DOHH2 (cell line): ENCODE measurements around the gene B3GALNT2.

Source experiments
- CTCF ChIP-seq: fragments of 200-600 bp; sonication (generic); IDR thresholded peaks from one replicate; pipeline ENCODE4 v1.5.1; 2014; ENCODE audit warnings: antibody characterized with exemption, mild to moderate bottlenecking, low read depth, low read length; ENCODE audit not compliant: poor library complexity, severe bottlenecking
- EZH2phosphoT487 ChIP-seq: fragments of 200-600 bp; sonication (generic); IDR thresholded peaks from 2 replicates; pipeline ENCODE4 v1.6.1; 2017; ENCODE audit warnings: borderline replicate concordance, mild to moderate bottlenecking, antibody characterized with exemption, low read length, moderate library complexity, mixed read lengths

GRCh38 chr1:235507623-235508022, 3.4 kb upstream of the B3GALNT2 start:
- TF ChIP-seq CTCF, result no peak
- TF ChIP-seq EZH2phosphoT487, result no peak
